ENCODE data around the gene XRN2. TPM values are rescaled to one million over a fixed set of nuclear protein-coding genes. Genes with fewer than 3 reads are reported as not detected.

The XRN2 gene
- total RNA-seq, 1 donor from 2014 or later: 239 TPM

- H3K9ac ChIP-seq: no peak overlapping the region
- no peaks in the 10 kb centered on the region for H3K9me3 ChIP-seq (ENCODE audit: low read depth)
- TF ChIP-seq EZH2 (IDR thresholded peaks at IDR 0.05) (no peak), CTCF (IDR thresholded peaks at IDR 0.05) (no peak), EZH2phosphoT487 (IDR thresholded peaks at IDR 0.05) (no peak)
- H3K4me3 Mint-ChIP-seq: no peak overlapping the region
- H3K36me3 ChIP-seq: no peaks in the 10 kb centered on the region
- no peak for DNase-seq (ENCODE audit: low spot score)
- H3K27ac ChIP-seq: no peak overlapping the region
- no peaks in the 10 kb centered on the region for H4K20me1 ChIP-seq (ENCODE audit: low read depth)
- H3K4me2 ChIP-seq: no peak overlapping the region
- no peak overlapping the region for H2AFZ ChIP-seq (replicated peaks)
- no peaks in the 10 kb centered on the region for H3K27me3 ChIP-seq
- no peak overlapping the region for H3K4me3 ChIP-seq
- H3K36me3 Mint-ChIP-seq: no peaks in the 10 kb centered on the region
- H3K4me1 ChIP-seq: no peaks in the 10 kb centered on the region
- no peaks in the 10 kb centered on the region for H3F3A ChIP-seq (ENCODE audit: low read depth)
- no peaks in the 10 kb centered on the region for H3K79me2 ChIP-seq (ENCODE audit: low read depth)
- H3K4me1 Mint-ChIP-seq: peaks cover 4% of the 10 kb centered on the region
- no peaks in the 10 kb centered on the region for H3K9me3 Mint-ChIP-seq
- H3K27ac Mint-ChIP-seq: no peak overlapping the region
- H3K27me3 Mint-ChIP-seq (ENCODE audit: insufficient read depth, low read depth): peaks cover 4% of the 10 kb centered on the region
Observed at GRCh38 chr20:21433329-21433890, 130.3 kb downstream of the XRN2 start.

GRCh38 chr20:21435576-21435975 lies 132.4 kb downstream of the XRN2 start:
- no peak for TF ChIP-seq EZH2 (IDR thresholded peaks at IDR 0.05)
- TF ChIP-seq EZH2phosphoT487 (IDR thresholded peaks at IDR 0.05): no peak
- TF ChIP-seq CTCF (IDR thresholded peaks at IDR 0.05): no peak
- H3K4me3 Mint-ChIP-seq: no peak overlapping the region
- Histone ChIP-seq H3K36me3 (no peaks in the 10 kb centered on the region), H3F3A (ENCODE audit: low read depth) (no peaks in the 10 kb centered on the region), H4K20me1 (ENCODE audit: low read depth) (no peaks in the 10 kb centered on the region), H3K4me1 (no peaks in the 10 kb centered on the region), H3K27ac (no peak overlapping the region), H2AFZ (replicated peaks) (no peak overlapping the region), H3K79me2 (ENCODE audit: low read depth) (no peaks in the 10 kb centered on the region), H3K27me3 (no peaks in the 10 kb centered on the region), H3K4me3 (no peak overlapping the region), H3K9ac (no peak overlapping the region), H3K4me2 (no peak overlapping the region), H3K9me3 (ENCODE audit: low read depth) (no peaks in the 10 kb centered on the region)
- H3K27me3 Mint-ChIP-seq (ENCODE audit: insufficient read depth, low read depth): peaks cover 2% of the 10 kb centered on the region
- peaks cover 4% of the 10 kb centered on the region for H3K4me1 Mint-ChIP-seq
- no peaks in the 10 kb centered on the region for H3K36me3 Mint-ChIP-seq
- H3K9me3 Mint-ChIP-seq: no peaks in the 10 kb centered on the region
- peak; percentile 5 for DNase-seq (ENCODE audit: low spot score)
- H3K27ac Mint-ChIP-seq: no peak overlapping the region

GRCh38 chr20:21436205-21436604 lies 133.1 kb downstream of the XRN2 start:
- Histone ChIP-seq H3F3A (ENCODE audit: low read depth) (no peaks in the 10 kb centered on the region), H3K27me3 (no peaks in the 10 kb centered on the region), H3K9me3 (ENCODE audit: low read depth) (no peaks in the 10 kb centered on the region), H2AFZ (replicated peaks) (no peak overlapping the region), H3K4me1 (no peaks in the 10 kb centered on the region), H3K36me3 (no peaks in the 10 kb centered on the region), H3K79me2 (ENCODE audit: low read depth) (no peaks in the 10 kb centered on the region), H3K27ac (no peak overlapping the region), H4K20me1 (ENCODE audit: low read depth) (no peaks in the 10 kb centered on the region), H3K9ac (no peak overlapping the region), H3K4me2 (no peak overlapping the region), H3K4me3 (no peak overlapping the region)
- peaks cover 4% of the 10 kb centered on the region for H3K4me1 Mint-ChIP-seq
- H3K27me3 Mint-ChIP-seq (ENCODE audit: insufficient read depth, low read depth): peaks cover 2% of the 10 kb centered on the region
- H3K9me3 Mint-ChIP-seq: no peaks in the 10 kb centered on the region
- H3K4me3 Mint-ChIP-seq: no peak overlapping the region
- no peak overlapping the region for H3K27ac Mint-ChIP-seq
- no peak for DNase-seq (ENCODE audit: low spot score)
- H3K36me3 Mint-ChIP-seq: no peaks in the 10 kb centered on the region
- TF ChIP-seq EZH2 (IDR thresholded peaks at IDR 0.05) (no peak), EZH2phosphoT487 (IDR thresholded peaks at IDR 0.05) (no peak), CTCF (IDR thresholded peaks at IDR 0.05) (no peak)
